HG03460 (cell line): Measurements from ENCODE around the gene RALGAPA2.

Source experiments
- ATAC-seq: cut with Tn5 transposase; IDR thresholded peaks from one replicate; pipeline ENCODE4 v1.9.1; 2021; ENCODE audit not compliant: unreplicated experiment

Gene RALGAPA2

DNA sequence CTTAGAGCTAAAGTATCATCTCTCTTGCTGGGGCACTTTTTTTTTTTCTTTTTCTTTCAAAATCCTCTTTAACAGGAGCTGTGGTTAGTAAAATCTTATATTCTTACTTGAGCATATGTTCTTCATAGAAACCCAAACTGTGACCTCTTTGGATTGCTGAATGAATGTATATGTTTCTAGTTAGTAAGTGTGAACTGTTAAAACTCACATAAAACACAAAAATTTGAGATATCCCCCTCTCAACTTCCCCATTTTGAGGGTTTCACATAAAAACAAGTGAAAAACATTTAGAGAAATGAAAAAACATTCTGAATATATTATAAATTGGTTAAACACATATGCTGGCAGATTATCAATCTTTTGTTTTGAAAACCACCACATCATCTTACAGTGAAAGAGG lies 266.4 kb downstream of the RALGAPA2 start:
- ATAC-seq, result no peak

GRCh38 chr20:20443504-20443903 lies 268.9 kb downstream of the RALGAPA2 start:
- ATAC-seq, result no peak

- ATAC-seq, result no peak
Measured at GRCh38 chr20:20442466-20442865, 270.0 kb downstream of the RALGAPA2 start.

GRCh38 chr20:20440886-20441658 lies 271.4 kb downstream of the RALGAPA2 start:
- no peak for ATAC-seq

DNA sequence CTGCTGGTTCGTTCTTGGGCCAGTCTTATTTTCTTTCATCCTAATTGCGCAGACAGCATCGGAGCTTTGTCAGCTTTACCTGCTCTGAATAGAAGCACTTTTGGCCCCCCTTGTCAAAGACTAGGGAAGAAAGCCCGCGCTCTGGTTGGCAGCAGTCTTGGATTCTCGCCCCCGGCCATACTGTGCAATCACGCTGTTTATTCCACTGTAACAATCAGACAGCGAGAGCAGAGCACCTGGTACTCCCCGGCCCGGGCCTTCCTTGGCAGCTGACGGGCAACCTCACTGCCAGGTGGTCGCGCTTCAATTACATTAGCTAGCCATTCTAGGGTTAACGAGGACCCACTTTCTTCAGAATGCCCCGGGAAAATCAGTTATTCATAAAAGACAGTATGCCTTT lies 272.0 kb downstream of the RALGAPA2 start:
- ATAC-seq, result no peak

DNA sequence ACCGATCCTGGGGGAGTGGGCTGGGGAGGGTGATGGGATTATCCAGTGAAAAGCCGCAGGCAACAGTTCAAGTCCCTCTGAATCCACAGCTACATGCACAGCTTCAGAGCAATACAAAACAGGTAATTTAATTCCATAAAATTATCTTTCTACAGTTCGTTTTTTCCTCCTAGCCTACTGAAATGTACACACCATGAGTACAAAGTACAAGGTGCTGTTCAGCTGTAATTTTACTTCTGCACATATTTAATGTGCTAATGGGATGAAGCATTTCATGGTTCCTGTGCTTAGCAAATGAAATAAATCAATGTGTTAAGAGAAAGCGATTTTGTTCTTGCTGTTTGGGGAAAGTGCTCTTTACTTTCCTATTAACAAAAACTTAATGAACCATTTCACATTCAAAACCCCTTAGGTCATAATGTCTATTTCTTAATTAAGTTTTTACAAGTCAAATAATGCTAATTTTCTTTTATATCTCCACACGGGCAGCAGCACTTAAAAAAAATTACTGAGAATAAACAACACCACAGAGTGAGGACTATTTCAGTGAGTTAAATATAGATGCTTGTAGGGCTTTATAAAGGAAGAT lies 272.7 kb downstream of the RALGAPA2 start:
- no peak for ATAC-seq

- no peak for ATAC-seq
Measured at GRCh38 chr20:20437314-20437713, 275.1 kb downstream of the RALGAPA2 start.

- no peak for ATAC-seq
Measured at GRCh38 chr20:20436689-20437088, 275.8 kb downstream of the RALGAPA2 start.

DNA sequence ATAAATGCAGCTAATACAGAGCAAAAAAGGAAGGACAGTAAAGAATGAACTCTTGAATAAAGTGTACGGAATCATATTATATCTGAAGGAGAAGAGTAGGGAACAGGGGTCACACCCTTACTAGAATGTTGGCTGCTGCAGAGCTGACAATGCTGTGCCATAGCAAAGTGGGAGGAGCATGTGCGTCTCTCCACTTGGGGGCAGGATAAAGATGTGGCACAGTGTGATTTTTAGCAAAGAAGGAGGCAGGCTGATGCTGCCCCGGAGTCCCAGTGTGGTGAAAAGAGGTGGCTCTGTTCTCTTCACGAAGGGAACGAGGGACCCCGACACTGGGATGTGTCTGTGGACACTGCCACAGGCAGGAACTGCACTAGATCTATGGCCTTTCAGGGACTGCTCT lies 277.0 kb downstream of the RALGAPA2 start:
- no peak for ATAC-seq

- ATAC-seq, result no peak
Measured at GRCh38 chr20:20432618-20433286, 279.7 kb downstream of the RALGAPA2 start.

GRCh38 chr20:20430066-20430465 lies 282.4 kb downstream of the RALGAPA2 start:
- no peak for ATAC-seq

DNA sequence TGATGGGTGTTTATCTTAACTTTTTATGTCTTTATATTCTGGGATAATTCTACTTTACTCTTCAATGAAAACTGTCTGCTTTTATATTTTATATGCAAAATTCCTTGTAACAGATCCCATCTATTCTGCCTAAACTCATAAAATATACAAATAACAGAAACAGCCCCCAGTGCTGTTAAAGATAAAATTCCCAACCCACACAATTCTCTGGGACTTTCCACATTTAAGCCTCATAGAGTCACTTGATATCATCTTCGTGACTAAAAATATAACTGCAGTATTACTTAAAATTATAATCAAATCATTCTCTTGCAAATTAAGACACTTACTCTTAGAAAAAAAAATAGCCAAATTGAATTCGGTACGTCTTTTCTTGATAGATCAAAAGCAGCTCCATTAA lies 284.4 kb downstream of the RALGAPA2 start:
- ATAC-seq, result no peak

DNA sequence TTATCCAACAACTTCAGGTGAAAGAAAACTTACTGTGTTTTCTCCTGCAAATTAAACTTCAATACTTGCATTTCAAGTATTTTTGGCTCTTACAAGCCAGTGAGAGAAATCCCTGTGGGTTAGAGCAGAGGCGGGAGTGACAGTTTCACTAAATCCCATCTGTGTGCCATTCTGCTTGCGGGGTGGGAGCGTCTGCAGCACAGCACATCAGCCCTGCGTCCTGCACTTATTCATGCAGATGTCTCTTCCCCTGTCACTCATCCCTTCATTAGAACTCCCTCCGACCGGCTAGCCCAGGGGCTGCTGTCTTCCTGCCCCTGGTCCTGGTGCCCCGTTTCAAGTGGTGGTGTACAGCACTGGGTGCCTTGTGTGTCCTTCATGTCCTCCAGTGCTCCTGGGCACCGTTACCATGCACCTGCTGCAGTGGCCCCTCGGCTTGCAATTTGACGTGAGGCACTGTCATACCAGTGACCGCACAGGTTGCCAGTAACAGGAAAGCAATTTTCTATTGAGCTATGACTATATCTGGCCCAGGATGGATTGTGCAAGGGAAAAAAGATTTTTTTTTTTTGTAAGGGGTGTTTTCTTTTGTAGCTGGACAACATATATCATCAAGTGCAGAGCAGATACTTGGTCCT lies 285.1 kb downstream of the RALGAPA2 start:
- no peak for ATAC-seq

DNA sequence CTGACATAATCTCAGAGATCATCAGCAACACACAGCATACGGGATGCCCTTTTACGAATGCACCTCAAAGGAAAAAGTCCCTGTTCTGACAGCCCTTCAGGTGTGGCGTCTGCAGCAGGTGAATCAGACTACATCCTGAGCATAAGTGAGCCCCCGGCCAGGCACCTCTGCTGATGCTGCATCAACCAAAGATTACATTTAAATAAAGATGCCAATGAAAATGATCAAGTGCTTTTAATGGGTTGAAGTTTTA lies 285.9 kb downstream of the RALGAPA2 start:
- no peak for ATAC-seq

DNA sequence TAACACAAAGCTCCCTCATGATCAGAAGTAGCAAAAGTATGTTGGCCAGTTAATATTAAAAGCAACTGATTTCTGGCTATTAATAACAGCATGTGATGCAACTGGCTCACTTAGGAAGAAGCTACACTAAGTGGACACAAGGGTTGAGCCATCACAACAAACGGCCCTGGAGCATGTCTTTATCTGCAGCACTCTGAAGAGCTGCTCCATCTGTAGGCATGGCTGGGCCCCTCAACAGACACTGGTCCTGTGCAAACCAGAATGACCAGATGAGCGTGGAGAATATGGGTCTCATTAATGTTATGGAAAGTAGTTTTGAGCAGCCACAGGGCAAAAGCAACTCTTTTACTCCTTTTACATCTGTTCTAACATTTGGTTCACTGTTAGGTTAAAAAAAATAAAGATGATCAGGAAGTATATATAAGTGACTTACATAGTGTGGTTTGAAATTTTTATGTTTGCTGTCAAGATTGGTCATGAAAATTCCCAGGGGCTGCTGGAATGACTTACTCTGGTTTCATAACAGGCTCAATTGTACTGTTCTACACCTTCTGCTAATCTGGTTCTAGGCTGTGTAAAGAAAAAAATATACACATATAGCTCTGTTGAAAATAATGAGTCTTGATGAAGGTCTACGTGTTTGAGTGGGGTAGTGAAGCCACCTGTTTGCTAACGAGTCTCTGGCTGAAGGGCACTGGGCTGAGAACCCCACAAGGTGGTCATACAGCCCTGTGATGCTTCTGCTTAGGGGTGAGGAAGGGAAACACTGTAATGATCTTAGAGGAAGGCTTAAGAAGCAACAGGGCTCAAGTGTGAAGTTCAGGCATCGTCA lies 286.4 kb downstream of the RALGAPA2 start:
- no peak for ATAC-seq

DNA sequence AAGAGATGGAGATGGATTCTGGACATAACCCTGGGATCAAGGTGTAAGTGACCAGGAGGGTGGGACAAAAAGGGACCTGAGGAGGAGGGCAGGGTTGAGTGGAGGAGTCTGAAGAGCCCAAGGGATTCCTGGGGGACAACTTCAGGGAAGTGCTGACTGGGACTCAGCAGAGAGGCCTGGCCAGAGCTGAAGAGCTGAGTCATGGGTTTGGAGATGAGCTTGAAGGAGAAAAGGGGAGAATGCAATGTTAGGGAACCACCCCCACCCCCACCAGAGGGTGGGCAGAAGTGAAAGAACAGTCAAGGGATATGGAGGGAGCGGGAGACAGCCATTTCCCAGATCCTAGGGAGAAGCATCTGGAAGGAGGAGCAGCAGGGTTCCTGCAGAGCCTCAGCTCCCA lies 289.3 kb downstream of the RALGAPA2 start:
- no peak for ATAC-seq

GRCh38 chr20:20417876-20418676 lies 294.4 kb downstream of the RALGAPA2 start:
- no peak for ATAC-seq

DNA sequence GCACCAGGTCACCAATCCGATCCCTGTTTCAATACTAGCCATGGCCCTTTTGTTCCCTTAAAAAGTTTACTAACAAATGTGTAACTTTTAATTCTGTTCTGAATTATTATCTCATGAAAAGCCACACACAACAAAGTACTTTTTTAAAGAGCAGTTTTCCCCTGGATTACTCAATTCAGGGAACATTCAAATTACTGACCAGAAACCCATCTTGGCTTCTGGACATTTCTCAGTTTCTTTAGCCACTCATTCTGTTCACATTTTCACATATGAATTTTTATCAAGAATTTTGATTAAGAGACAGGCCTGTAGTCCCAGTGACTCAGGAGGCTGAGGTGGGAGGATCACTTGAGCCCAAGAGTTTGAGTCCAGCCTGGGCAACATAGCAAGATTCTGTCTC lies 297.1 kb downstream of the RALGAPA2 start:
- ATAC-seq, result no peak

- ATAC-seq, result no peak
Measured at GRCh38 chr20:20414640-20415220, 297.7 kb downstream of the RALGAPA2 start.

- no peak for ATAC-seq
Measured at GRCh38 chr20:20413810-20414281, 298.6 kb downstream of the RALGAPA2 start.
